CD4-positive, CD25-positive, alpha-beta regulatory T cell (primary cell): Measurements from ENCODE around the gene GRK1. TPM values are rescaled to one million over a fixed set of nuclear protein-coding genes. Genes with fewer than 3 reads are reported as not detected.

Source experiments
- ATAC-seq, 2 donors: fragments of 150-1000 bp; cut with Tn5 transposase; one replicate each; pipeline ENCODE4 v1.10.0; 2021; ENCODE audit warnings: low read depth in 2 of 2, moderate number of reproducible peaks in 2 of 2, moderate library complexity in 1 of 2
- DNase-seq, 3 donors: peaks; one replicate each; pipeline versions ENCODE4 v3.0.0 to v3.0.0-alpha.2; 2012 to 2022; ENCODE audit warnings: mixed read lengths in 1 of 3
- H3K27ac ChIP-seq: one replicate; pipeline ENCODE4 v1.7.0; 2013; ENCODE audit warnings: mild to moderate bottlenecking, low read length; ENCODE audit not compliant: insufficient read depth, poor library complexity, severe bottlenecking
- H3K27me3 ChIP-seq: one replicate; pipeline ENCODE4 v1.7.0; 2013; ENCODE audit warnings: low read length; ENCODE audit not compliant: control insufficient read depth, insufficient read depth
- H3K36me3 ChIP-seq: one replicate; pipeline ENCODE4 v1.7.0; 2013; ENCODE audit warnings: mild to moderate bottlenecking, low read length, moderate library complexity; ENCODE audit not compliant: control insufficient read depth, insufficient read depth
- H3K4me1 ChIP-seq: 2 replicates; pipeline ENCODE4 v1.7.0; 2013; ENCODE audit warnings: mild to moderate bottlenecking, low read length; ENCODE audit not compliant: insufficient read depth, control insufficient read depth, poor library complexity, severe bottlenecking
- H3K4me3 ChIP-seq: one replicate; pipeline ENCODE4 v1.7.0; 2013; ENCODE audit warnings: low read depth, mild to moderate bottlenecking, low read length, moderate library complexity
- H3K9me3 ChIP-seq, 2 experiments: 1 replicate in 1 of 2; 2 replicates in 1 of 2; pipeline ENCODE4 v1.7.0; 2013; ENCODE audit warnings: low read length in 2 of 2, mild to moderate bottlenecking in 1 of 2, moderate library complexity in 1 of 2; ENCODE audit not compliant: control insufficient read depth in 2 of 2
- H3K27ac Mint-ChIP-seq, 3 donors: one replicate each; pipeline ENCODE4 v1.8.0; 2020 to 2022; ENCODE audit warnings: mild to moderate bottlenecking in 3 of 3, mixed read lengths in 3 of 3, moderate library complexity in 2 of 3
- H3K27me3 Mint-ChIP-seq: one replicate; pipeline ENCODE4 v1.8.0; 2022; ENCODE audit warnings: mild to moderate bottlenecking, mixed read lengths
- H3K36me3 Mint-ChIP-seq: one replicate; pipeline ENCODE4 v1.8.0; 2020; ENCODE audit warnings: mixed read lengths
- H3K4me1 Mint-ChIP-seq, 4 donors: one replicate each; pipeline ENCODE4 v1.8.0; 2020 to 2022; ENCODE audit warnings: mixed read lengths in 4 of 4, mild to moderate bottlenecking in 1 of 4
- H3K4me3 Mint-ChIP-seq, 4 donors: one replicate each; pipeline ENCODE4 v1.8.0; 2020 to 2022; ENCODE audit warnings: mild to moderate bottlenecking in 4 of 4, mixed read lengths in 4 of 4, moderate library complexity in 3 of 4
- H3K9me3 Mint-ChIP-seq, 7 donors: one replicate each; pipeline ENCODE4 v1.8.0; 2020 to 2022; ENCODE audit warnings: mixed read lengths in 7 of 7, mild to moderate bottlenecking in 3 of 7, moderate library complexity in 2 of 7
- polyA plus RNA-seq, 4 donors: library from polyadenylated mRNA; unstranded; fragments of 300-500 nt; fragmentation: Illumina TruSeq; gene quantifications; one replicate each; pipeline ENCODE4 v1.2.3, GENCODE V29; 2021
- total RNA-seq: library from RNA; stranded (reverse); gene quantifications from one replicate; pipeline ENCODE4 v1.2.3, GENCODE V29; 2022

Gene GRK1
- total and polyA plus RNA-seq, 5 donors from 2014 or later = not detected

DNA sequence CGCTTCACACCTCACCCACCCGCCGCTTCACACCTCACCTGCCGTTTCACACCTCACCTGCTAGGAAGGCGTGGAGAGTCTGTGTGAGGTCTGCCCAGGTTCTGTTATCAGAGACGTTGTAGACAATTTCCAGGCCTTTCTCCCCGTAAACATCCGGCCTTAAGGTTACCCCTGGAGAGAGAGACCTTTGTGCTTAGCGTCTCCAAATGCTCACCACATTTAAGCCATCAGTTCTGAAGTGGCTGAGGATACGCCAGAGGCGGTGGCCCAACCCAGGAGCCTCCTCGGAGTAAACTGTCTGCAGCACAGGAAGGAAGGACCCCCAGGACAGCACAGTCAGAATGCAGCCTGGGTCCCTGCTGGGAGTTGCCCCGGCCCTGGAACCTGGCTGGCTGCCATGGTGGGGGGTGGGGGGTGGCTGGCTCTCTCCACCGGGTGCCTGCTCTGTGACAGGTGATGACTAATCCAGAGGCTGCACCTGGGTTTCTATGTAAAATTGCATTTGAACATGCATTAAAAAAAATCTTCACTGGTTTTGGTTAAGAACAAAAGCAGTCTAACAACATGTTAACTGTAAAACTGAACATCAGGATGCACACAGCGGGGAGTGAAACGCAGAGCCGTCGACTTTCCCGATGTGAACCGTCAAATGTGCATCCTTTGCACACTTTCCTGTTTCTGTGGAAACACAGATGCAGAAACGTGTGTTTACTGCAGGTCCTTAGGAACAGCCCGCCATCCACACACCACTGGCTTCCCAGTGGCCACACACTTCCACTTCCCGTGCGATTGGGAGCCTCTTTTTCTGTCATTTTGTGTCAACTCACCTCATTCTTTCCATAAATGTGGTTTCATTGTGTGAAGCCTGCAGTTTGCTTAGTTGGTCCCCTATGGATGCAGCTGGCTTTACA, 13.5 kb upstream of the GRK1 start:
- Mint-ChIP-seq H3K4me3 (no peak overlapping the region), H3K36me3 (no peaks in the 10 kb centered on the region), H3K9me3 (no peaks in the 10 kb centered on the region), H3K4me1 (no peaks in the 10 kb centered on the region), H3K27ac (no peak overlapping the region), H3K27me3 (no peaks in the 10 kb centered on the region)
- Histone ChIP-seq H3K27me3 (no peaks in the 10 kb centered on the region), H3K4me3 (no peak overlapping the region), H3K9me3 (no peaks in the 10 kb centered on the region), H3K36me3 (no peaks in the 10 kb centered on the region), H3K27ac (no peak overlapping the region), H3K4me1 (no peaks in the 10 kb centered on the region)
- no peak for DNase-seq
- ATAC-seq = no peak

DNA sequence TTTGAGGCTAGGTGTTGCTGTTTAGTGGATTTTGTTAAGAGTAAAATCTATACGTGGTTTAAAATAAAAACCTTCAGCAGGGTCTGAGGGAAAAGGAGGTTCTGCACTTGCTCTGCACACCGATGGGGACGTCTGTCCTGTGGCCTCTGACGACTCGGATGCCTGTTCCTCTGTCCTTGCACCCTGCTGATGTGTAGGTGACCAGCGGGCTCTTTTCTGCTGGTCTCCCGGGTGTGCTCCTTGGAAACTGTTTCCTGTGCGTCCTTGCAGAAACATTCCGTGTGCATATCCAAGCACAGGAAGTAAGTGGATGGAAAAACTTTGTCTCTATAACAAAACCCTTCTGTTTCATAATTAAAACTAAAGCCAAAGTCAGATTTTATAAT, 12.9 kb upstream of the GRK1 start:
- DNase-seq = no peak
- Histone ChIP-seq H3K36me3 (no peaks in the 10 kb centered on the region), H3K27me3 (no peaks in the 10 kb centered on the region), H3K27ac (no peak overlapping the region), H3K9me3 (no peaks in the 10 kb centered on the region), H3K4me1 (no peaks in the 10 kb centered on the region), H3K4me3 (no peak overlapping the region)
- H3K9me3 Mint-ChIP-seq = no peaks in the 10 kb centered on the region
- no peak overlapping the region for H3K4me3 Mint-ChIP-seq
- H3K36me3 Mint-ChIP-seq = no peaks in the 10 kb centered on the region
- H3K27me3 Mint-ChIP-seq = peaks cover 3% of the 10 kb centered on the region
- no peak overlapping the region for H3K27ac Mint-ChIP-seq
- no peak for ATAC-seq
- no peaks in the 10 kb centered on the region for H3K4me1 Mint-ChIP-seq

DNA sequence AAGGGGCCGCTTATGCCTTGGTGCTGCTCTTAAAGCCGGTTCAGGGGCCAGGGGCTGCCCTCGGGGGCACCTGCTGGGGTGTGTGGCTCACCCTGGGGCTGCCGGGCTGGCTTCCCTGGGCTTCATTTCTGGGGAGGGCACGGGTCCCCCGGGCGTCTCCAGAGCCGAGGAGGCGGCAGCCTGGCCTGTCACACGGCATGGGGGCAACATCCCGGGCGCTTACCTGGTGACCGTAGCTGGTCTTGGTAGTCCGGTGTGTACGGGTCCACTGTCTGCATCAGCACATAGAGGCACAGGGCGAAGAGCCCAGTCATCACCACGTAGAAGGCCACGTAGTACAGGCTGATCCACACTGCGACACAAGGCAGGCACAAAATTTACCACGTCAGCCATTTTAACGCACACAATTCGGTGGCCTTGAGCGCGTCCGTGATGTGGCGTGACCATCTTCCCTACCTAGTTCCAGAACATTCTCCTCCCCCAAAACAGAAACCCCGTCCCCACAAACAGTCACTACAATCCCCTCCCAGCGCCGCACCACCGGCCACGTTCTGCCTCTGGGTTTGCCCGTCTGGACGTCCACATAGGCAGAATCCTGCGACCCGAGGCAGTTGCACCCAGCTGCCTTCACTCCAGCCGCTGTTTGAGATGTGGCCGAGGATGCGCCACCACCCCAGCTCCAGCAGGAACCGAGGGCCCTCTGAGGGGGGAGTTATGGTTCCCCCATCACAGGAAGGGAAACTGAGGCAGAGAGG, 12.3 kb upstream of the GRK1 start:
- Histone ChIP-seq H3K36me3 (no peaks in the 10 kb centered on the region), H3K4me3 (no peak overlapping the region), H3K27ac (no peak overlapping the region), H3K9me3 (no peaks in the 10 kb centered on the region), H3K4me1 (no peaks in the 10 kb centered on the region), H3K27me3 (no peaks in the 10 kb centered on the region)
- Mint-ChIP-seq H3K4me1 (no peaks in the 10 kb centered on the region), H3K9me3 (no peaks in the 10 kb centered on the region), H3K36me3 (no peaks in the 10 kb centered on the region), H3K27me3 (peaks cover 4% of the 10 kb centered on the region), H3K27ac (no peak overlapping the region), H3K4me3 (no peak overlapping the region)
- DNase-seq (no peak), ATAC-seq (no peak)

DNA sequence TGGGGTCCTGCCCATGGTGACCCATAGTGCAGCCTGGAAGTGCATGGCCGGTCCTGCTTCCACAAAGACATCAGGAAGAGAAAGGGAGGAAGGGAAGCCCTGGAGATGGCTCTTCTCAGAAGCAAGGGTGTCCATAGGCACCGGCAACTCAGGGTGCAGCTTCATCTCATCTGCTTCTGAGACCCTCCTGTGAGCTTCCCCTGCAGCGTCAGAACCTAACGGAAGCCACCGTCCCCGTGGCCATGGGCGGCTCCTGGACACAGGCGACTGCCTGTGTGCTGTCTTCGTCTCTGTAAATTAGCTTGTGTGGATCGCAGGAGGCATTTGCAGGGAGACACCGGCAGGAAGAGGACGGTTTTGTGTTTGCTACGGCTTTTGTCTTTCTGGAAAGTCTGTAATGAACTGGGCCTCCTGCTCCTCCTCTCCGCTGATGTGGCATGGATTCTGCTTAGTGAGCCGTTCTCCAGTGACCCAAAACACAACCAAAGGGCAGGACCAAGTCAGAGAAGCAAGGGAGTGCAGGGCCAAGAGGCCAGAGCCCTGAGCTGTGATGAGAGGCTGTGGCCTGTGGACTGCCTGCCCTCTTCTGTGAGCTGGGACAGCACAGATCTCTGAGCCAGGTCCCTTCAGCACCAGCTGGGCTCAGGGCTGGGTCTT, 11.5 kb upstream of the GRK1 start:
- no peaks in the 10 kb centered on the region for H3K36me3 Mint-ChIP-seq
- Histone ChIP-seq H3K27me3 (no peaks in the 10 kb centered on the region), H3K27ac (no peak overlapping the region), H3K4me1 (no peaks in the 10 kb centered on the region), H3K9me3 (no peaks in the 10 kb centered on the region), H3K4me3 (no peak overlapping the region), H3K36me3 (no peaks in the 10 kb centered on the region)
- H3K27ac Mint-ChIP-seq = no peak overlapping the region
- no peak overlapping the region for H3K4me3 Mint-ChIP-seq
- peaks cover 4% of the 10 kb centered on the region for H3K27me3 Mint-ChIP-seq
- no peak for ATAC-seq
- no peaks in the 10 kb centered on the region for H3K9me3 Mint-ChIP-seq
- no peaks in the 10 kb centered on the region for H3K4me1 Mint-ChIP-seq
- DNase-seq = no peak

DNA sequence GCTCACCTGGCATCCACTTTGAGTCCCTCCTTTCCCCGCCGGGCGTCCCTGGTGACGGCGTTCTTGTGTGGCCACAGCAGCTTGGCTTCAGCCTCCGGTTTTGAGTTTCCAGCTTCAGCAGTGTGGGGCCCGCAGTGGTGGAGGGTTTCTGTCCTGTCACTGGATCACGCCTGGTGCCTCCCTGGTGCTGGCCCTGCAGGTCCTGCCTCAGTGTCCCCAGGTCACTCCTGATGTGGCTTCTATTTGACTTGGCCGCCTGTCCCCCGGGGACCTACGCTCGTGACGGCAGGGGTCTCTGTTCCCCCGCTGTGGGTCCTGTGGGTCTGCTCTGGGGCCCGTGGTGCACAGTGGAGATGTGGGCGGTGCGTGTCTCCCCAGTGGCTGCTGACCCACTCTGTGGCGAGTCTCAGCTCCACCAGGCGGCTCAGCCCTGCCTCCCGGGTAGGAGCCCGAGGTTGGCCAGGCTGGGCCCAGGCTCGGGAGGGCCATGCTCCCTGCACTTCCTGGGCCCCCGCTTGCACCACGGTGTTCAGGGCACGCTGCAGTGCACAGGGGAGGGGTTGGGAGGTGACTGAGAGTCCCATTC, 10.9 kb upstream of the GRK1 start:
- Mint-ChIP-seq H3K27ac (no peak overlapping the region), H3K27me3 (peaks cover 4% of the 10 kb centered on the region), H3K4me3 (no peak overlapping the region), H3K4me1 (no peaks in the 10 kb centered on the region), H3K9me3 (peaks cover 0 to 6% (median 3%) of the 10 kb centered on the region in 7 donors), H3K36me3 (no peaks in the 10 kb centered on the region)
- DNase-seq = no peak
- Histone ChIP-seq H3K27me3 (no peaks in the 10 kb centered on the region), H3K4me3 (no peak overlapping the region), H3K36me3 (no peaks in the 10 kb centered on the region), H3K4me1 (no peaks in the 10 kb centered on the region), H3K27ac (no peak overlapping the region), H3K9me3 (peaks cover 2 to 3% of the 10 kb centered on the region in 2 experiments)
- ATAC-seq = no peak

DNA sequence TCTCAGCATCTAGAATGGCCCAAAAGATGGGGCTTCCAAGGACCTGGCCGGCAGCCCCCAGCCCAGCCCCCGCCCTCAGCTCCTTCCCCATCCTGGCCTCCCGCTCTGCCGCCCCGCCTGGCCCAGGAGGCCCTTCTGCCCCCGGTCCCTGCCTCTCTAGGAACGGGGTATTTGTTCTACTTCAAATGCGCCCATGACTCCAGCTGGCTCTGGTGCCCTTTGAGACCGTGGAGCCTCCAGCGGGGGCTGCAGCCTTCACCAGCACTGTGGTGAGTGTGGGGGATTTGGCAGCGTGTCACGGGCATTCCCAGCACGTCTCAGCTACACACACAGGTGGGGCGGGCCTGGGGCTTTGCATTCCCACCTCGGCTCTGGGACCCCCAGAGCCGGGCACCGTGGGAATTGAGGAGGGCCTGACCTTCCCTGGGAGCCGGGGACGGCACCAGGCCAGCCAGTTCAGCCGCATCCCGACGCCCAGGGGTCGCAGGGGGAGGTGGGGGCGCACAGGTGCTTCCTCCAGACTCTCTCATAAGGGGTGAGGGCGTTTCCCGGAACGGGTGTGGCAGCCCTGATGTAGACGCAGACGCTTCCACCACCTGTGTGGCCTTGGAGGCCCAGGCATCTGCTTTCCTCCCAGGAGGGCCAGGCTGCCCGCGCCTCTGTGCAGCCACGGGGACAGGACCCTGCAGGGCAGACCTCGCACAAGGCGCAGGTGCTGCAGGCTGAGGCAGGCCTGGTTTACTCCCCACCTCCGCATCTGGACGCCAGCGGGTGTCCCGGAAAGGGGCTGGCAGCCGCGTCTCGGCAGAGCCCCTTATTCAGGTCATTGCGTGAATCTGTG, 10.0 kb upstream of the GRK1 start:
- Mint-ChIP-seq H3K4me3 (no peak overlapping the region), H3K9me3 (peaks cover 2 to 15% (median 9%) of the 10 kb centered on the region in 7 donors), H3K27ac (no peak overlapping the region), H3K36me3 (no peaks in the 10 kb centered on the region), H3K4me1 (no peaks in the 10 kb centered on the region), H3K27me3 (peaks cover 8% of the 10 kb centered on the region)
- Histone ChIP-seq H3K27ac (no peak overlapping the region), H3K27me3 (no peaks in the 10 kb centered on the region), H3K4me1 (no peaks in the 10 kb centered on the region), H3K4me3 (no peak overlapping the region), H3K9me3 (peaks cover 6% of the 10 kb centered on the region in 2 experiments), H3K36me3 (no peaks in the 10 kb centered on the region)
- DNase-seq (no peak), ATAC-seq (no peak)
